Activated CD8-positive, alpha-beta memory T cell treated with anti-CD3 and anti-CD28 coated beads for 1 hour (primary cell): ENCODE results near the gene TSC22D2.
A peak's percentile ranks its signal among the peaks of the same experiment; 100 is the strongest.

Source experiments
- DNase-seq, 2 donors: peaks; one replicate each; pipeline ENCODE4 v3.0.0-alpha.2; 2020; ENCODE audit warnings: low read depth in 1 of 2; ENCODE audit errors: extremely low read depth in 1 of 2

The TSC22D2 gene

DNA sequence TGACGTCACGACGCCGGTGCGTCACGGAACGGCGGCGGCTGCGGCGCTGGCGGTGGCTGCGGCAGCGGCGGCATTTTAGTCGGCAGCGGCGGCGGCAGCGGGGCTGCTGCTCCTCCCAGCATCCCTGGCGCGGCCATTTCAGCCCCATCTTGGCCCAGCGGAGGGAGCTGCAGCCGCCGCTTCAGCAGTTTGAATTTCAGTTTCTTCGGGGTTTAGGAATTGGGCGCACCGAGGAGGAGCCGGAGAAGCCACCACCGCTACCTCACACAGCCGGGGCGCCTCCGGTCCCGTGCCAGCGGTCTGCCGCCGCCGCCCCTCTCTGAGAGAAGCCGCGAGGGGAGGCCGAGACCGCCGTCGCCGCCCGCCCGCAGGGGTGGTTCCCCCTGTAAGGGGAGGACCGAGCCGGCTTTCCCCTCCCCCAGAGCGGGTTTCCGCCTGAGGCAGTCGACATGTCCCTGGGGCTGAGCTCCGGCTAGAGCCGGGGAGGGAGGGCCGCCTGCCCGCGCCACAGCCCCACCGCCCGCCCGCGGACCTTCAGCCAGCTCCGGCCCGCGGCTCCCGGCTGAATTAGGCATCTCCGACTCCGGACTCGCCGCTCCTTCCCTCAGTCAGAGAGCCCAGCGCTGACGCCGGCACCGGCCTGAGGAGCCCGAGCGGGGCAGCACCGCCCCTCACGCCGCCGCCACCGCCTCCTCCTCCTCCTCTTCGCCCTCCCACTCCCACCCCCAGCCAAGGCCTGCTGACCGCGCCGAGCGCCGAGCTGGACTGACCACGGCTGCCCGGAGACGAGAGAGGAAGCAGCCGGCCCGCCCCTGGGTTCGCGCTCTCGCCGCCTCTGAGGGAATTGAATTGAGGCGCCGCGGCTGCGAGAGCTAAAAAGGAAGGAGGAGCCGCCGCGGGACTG is at the start of gene TSC22D2:
TSC22D2 (plus strand) TSS at position 78 of the 904 bp plus-strand sequence. CDS start 1,053 bp downstream, outside the sequence.
- peak; percentile 87 to 94 for DNase-seq

DNA sequence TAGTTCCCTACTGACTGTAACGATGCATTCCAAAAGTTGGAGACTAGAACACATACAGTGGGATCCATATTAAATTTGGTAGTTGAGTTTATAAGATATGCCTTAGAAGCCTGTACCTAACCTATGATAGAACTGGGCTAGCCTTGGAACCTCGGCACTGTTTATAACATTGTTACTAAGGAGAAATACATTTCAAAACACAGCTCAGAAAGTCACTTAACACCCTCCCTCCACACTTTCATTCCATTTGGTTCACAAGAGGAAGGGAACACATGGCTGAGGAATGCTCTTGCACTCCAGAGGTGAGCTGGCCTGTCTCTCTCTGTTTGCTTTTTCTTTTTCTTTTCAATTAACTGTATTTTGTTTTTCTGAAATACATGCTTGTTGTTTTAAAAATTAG is 48.7 kb upstream of the TSC22D2 start:
- DNase-seq: no peak

DNA sequence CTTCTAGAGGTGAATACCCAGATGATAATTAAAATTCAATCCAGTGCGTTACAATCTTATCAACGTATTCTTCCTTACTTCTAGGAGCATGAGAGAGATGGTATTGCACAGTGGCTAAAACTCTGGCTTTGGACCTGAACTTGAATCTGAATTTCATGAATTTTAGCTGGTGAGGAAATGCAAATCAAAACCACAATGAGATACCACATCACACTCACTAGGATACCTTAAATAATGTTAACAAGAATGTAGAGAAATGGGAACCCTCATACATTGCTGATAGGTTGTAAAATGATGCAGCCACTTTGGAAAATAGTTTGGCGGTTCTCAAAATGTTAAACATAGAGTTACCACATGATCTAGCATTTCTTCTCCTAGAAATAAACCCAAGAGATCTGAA is 47.1 kb upstream of the TSC22D2 start:
- no peak for DNase-seq

DNA sequence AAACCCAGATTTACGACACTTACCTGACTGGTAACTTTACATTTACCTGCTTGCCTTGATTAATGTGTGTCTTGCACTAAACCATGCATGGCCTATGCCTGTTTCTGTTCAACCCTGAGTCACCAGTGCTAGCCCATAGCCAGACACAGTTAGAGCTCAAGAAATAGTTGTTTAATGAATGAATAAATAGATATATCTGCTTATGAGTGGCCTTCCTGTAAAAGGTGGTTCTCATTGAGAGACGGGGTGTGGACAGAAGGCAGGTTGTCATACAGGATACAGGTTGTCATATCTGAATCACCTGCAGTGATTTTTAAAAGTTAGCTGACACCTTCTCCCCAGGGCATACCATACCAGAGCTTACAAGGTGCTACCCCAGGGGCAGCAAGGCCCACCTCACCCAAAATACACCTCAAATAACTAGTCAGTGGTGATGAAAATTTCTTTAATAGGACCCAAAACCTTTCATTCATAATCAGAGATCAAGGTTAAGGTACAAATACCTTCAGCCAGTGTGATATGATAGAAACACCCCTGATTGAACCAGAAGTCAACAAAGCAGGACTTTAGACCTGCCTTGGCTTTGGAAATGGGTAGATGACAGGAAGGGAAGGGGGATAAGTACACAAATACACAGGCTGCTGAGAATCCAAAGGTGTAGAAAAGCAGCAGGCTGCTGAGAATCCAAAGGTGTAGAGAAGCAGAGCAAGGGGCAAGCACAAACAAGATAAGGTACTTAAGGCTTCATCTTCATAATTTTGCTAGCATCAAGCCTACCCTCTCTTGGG is 45.4 kb upstream of the TSC22D2 start:
- no peak for DNase-seq

DNA sequence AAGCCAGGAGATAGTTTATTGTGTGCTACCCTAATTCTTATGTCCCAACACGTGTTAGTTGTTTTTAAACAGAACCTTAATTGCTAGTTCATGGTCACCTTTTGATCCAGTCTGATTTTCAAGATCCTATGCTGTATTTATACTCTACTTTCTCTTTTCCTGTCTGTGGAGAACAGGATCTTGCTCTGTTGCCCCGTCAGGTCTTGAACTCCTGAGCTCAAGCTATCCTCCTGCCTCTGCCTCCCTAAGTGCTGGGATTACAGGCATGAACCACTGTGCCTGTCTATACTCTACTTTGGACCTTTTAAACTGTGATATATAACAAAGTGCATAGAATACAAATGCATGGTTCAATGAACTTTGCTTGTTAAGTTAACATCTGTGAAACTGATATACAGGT is 44.7 kb upstream of the TSC22D2 start:
- DNase-seq: no peak

DNA sequence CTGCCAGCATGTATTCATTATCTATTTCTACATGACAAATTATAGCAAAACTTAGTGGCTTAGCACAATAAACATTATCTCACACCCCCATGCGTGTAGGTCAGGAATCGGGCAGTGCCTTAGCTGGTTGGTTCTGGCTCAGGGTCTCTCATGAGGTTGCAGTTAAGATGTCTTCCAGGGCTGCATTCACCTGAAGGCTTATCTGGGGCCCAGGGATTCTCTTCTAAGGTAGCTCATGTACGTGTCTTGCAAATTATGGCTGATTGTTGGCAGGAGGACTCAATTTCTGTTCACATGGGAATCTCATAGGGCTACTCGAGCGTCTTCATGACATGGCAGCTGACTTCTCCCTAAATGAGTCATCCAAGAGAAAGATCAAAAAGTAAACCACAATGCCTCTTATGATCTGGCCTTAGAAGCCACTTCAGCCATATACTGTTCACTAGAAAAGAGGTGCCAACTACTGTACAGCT is 42.9 kb upstream of the TSC22D2 start:
- DNase-seq: no peak

DNA sequence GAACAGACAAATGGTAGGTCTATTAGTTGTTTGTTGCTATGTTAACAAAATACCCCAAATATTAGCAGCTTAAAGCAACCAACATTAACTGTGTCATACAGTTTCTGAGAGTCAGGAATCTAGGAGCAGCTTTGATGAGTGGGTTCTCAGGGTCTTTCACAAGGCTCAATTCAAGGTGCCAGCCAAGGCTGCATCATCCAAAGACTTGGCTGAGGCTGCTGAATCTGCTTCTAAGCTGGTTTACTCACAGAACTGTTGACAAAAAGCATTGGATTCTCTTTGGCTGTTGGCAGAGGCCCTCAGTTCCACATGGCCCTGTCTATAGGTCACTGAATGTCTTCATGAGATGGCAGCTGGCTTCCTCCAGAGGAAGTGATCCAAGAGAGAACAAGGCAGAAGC is 40.3 kb upstream of the TSC22D2 start:
- DNase-seq: no peak

DNA sequence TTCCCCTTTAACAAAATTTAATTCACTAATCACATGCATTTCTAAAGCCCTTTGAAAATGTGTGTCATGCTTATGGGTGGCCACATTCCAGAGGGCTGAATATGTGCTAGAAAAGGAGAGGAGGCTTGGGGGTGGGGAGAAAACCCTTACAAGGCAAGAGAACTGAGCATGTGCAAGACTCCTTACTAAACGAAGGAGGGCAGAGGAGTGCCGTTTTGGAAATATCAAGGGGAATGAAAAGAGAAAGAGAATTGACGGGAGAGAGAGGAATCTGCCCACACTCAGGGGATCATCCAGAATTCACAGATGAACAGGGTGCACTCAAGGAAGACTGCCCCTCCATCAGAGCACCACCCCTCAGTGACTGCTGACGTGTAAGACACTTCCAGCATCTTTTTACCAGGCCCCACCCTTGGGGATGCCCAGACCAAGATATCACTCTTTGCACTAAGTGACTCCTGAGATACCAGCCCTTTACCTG is 37.9 kb upstream of the TSC22D2 start:
- no peak for DNase-seq

DNA sequence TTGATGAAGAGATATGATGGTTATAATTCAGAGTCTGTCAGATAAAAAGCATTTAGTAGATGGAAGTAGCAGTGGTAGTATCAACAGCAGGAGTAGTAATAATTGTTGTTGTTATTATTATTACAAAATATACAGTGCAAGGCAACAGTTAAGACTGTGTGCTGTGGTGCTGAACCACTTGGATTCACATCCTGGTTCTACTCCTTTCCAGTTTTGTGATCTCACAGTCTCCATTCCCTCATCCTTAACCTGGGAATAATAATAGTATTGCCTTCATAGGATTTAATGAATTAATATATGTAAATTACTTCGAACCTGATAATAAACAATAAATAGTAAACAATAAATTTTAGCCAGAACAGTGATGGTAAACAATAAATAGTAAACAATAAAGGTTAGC is 37.1 kb upstream of the TSC22D2 start:
- no peak for DNase-seq

DNA sequence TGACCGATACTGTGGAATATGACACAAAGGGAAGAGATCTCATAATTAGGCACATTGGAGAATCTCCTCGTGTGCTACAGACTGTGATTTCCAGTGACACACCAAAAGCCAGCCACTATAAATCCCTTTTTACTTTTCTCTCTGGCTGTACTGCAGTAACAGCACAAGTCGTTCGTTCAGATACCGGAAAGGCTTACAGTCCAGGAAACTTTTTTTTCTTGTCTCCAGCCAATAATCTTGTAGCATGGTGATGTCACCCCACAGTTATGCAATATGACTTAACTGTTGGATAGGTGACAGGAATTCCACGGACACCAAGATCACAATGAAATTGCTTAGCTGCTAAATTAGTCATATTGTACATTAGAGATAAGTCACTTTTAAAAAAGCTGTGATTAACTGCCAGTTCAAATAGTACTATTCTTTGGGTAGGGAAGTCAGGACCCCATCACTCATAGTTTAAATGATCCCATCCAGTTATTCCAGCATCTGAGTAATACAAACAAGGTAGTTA is 36.3 kb upstream of the TSC22D2 start:
- no peak for DNase-seq

DNA sequence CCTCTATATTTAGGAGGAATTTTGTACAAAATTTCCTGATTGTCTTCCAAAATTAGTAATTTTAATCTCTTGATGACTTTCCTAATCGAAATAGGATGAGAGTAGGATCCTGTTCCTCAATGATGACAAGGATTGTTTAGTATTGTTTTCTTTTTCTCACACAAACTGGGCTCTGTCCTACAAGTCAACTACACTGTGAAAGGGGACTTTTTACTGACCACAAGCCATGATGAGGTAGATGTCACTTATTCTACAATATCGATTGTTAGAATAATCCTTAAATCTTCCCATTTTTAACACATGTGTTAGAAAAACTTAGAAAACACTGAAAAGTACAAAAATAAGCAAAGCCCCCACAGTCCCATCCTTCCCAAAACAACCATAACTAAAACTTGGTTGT is 35.8 kb upstream of the TSC22D2 start:
- DNase-seq: no peak

DNA sequence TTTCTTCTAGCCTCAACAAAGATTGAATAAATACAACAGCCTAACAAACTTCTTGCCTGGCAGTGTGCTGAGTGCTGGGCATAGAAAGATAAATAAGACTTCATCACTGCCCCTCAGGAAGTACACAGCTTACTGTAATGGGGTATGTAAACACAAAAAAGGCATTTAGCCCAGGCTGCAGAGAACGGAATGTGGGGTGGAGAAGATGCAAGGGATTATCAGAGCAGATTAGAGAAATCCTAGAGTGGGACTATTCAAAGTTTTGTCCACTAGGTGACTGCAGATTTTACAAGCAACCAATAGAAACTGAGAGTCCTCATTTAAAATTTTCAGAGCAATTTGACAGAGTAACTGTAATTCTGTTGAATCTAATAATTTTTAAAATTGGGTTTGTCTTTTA is 35.4 kb upstream of the TSC22D2 start:
- no peak for DNase-seq

DNA sequence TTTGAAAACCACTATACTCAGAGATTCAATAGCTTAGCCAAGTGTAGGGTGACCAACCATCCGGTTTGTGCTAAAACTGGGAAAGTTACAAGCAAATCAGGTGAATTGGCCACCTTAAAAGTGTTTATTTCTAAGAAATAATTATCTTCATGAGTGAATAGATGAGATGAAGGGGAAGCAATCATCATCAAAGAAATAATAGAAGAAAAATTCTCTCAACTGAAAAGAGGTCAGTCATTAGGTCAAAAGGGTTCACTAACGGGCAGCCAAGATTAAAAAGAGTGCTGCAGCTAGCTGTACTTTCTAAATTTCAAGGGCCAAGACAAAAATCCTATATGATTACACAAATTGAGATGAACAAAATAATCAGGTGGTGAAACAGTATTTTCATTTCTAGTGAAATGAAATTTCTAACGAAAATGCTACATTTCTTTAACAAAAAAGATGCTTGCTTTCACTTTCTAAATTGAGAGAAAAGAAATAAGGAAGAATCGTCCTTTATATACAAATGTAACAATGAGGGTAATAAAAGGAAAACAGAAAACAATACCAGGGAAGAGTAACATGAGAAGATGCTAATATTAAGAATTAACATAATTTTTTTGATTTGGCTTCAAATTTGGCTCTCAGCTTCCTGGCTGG is 34.7 kb upstream of the TSC22D2 start:
- no peak for DNase-seq

DNA sequence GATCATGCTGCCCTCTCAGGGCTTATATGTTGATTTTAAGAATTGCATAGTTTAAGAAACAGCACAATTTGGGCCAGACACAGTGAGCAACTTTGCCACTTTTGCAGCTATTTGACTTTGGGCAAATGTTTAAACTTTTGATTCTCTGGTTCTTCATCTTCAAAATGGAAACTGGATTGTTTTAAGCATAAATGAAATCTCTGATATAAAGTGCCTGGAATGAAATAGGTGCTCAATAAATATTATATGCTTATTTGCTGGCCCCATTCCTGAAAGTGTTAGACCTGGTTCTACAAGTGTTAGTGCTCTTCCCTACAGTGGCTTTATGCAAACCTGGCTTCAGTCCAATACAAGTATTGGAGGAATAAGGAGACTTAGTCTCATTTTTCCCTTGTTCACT is 33.1 kb upstream of the TSC22D2 start:
- no peak for DNase-seq

DNA sequence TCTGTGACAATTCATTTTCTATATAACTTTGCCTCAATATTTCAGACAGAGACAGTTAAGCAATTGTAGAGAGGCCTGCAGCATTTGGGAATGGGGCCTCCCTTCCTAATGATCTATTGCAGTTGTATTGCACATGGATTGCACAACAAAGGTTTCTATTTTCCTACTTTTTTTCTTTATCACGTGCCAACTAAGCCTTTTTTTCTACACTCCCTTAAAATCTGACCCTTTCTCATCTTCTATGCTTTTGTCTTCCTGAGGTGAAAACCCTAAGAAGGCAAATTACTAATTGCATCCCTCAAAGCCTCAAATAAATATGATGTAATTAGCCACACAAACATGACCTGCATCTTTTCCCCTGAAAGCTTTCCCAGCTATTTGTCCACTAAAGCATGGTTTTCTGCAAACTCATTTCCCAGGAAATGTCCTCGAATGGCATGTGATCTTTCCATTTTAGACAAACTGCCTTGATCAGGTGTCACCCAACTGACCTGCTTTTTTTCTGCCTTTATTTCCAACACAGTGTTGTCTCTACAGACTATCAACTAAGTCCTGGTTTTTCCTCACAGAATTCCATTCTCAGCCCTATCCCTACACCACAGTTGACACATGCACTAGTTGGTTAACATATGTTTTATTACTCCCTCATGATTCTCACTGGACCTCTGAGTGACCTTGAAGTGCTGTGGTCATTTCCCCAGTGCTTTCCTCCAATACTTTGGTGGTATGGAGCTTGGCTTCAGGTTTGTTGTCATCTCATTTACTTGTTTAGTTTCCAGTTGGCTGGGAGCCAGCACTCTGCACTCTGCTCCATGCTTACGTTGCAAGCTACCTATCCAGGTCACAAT is 31.9 kb upstream of the TSC22D2 start:
- DNase-seq: no peak

DNA sequence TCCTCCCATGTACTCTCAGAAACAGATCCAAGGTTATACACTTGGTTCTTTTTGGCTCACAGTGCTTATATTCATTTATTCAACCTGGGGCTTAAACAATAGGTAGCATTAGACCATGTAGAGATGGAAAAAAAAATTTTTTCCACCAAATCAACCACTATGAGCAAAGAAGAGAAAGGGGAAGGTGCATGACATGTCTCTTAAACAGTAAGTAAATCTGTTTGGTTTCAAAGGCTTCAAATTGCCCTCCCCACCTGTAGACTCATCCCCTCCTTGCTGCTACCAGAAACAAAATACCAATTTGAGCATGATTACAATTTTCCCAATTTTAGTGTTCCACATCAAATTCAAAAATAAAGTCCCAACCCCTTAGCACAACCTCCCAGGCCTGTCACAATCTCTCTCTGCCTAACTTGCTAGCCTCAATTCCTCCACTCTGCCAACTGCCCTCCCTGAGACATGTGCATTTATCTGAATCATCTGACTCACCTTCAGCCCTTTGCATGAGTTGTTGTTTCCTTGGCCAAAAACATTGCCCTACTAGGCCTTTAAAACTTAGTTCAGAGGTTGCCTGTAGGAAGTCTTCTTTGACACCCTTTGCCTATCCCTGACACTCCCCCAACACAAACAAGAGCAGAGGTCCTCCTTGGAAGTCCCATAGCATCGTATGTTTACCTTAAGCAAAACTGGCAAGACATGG is 30.3 kb upstream of the TSC22D2 start:
- DNase-seq: no peak

DNA sequence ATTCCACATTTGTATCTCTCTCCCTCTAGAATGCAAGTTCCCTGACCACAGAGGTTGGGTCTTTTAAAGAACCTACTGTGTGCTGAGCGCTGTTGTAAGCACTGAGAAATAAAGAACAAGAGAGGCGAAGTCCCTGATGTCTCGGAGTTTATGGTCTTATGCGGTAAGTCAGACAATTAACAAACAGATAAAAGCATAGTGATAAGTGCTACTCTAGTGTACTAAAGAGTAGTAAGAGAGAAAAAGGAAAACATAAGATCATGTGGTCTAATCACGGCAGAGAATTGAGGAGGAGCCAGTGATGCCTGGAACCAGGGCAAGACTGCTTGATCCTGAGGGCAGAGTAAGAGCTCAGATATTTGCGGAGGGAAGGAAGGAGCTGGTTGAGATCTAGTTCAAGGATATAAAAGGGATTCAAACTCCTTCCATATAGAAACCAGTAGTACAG is 29.8 kb upstream of the TSC22D2 start:
- DNase-seq: no peak

DNA sequence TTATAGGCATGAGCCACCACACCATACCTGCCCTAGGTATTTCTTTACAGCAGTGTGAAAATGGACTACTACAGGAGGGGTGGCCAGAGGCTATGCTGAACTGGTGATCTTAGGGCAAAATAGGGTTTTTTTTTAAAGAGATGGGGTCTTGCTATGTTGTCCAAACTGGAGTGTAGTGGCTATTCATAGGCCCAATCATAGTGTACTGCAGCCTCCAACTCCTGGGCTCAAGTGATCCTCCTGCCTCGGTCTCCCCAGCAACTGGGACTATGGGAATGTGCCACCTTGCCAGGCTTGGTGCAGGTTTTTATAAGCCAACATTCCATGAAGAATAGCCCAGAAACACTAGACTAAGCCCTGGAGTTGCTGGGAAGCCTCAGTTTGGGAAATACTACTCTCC is 28.6 kb upstream of the TSC22D2 start:
- no peak for DNase-seq
